SK-N-SH (cell line): ENCODE results near the gene ESYT3. TPM values are rescaled to one million over a fixed set of nuclear protein-coding genes. Genes with fewer than 3 reads are reported as not detected.
"Not testable (repeated sequence)": the region's sequence is repeated elsewhere in the genome, so short reads cannot be mapped to it uniquely, and the experiment has no call there.

Source experiments
- CTCF ChIA-PET: fragments of 300-600, 350-600 bp; formaldehyde crosslinking; extraction: SDS; loops from one replicate; lab custom pipeline; 2021; lab: Yijun Ruan, JAX
- POLR2A ChIA-PET: fragments of 350-600 bp; sonication (Branson Sonifier 250); formaldehyde crosslinking; extraction: SDS; loops from one replicate; lab custom pipeline; 2020; ENCODE audit warnings: antibody characterized with exemption, inconsistent platforms; lab: Yijun Ruan, JAX
- DNase-seq: peaks from one replicate; pipeline ENCODE4 v3.0.0; 2012
- H2AFZ ChIP-seq: fragments of 200-600 bp; sonication (generic); 2 replicates; pipeline ENCODE4 v1.8.1; 2016; ENCODE audit warnings: antibody characterized with exemption, mild to moderate bottlenecking, low read depth
- H3F3A ChIP-seq: fragments of 200-600 bp; sonication (generic); replicated peaks from 2 replicates; pipeline ENCODE3; 2016; ENCODE audit warnings: antibody characterized with exemption, mild to moderate bottlenecking; ENCODE audit not compliant: insufficient read depth
- H3K27ac ChIP-seq, 2 experiments: fragments of 200-500 bp in 1 of 2; fragments of 200-600 bp in 1 of 2; sonication (Bioruptor generic) in 1 of 2; sonication (generic), shearing (Covaris generic) in 1 of 2; 2 replicates each; pipeline versions ENCODE4 v1.5.1 to v1.6.1; 2014 to 2016; ENCODE audit warnings: low read depth in 2 of 2, inconsistent platforms in 1 of 2, low read length in 1 of 2, mild to moderate bottlenecking in 1 of 2, mixed read lengths in 1 of 2
- H3K27me3 ChIP-seq: fragments of 200-600 bp; sonication (generic), shearing (Covaris generic); 2 replicates; pipeline ENCODE4 v1.6.1; 2016; ENCODE audit warnings: mixed run types; ENCODE audit not compliant: insufficient read depth
- H3K36me3 ChIP-seq, 2 experiments: fragments of 200-500 bp in 1 of 2; fragments of 200-600 bp in 1 of 2; sonication (Bioruptor generic) in 1 of 2; sonication (generic) in 1 of 2; replicated peaks in 1 of 2; 2 replicates each; pipeline versions ENCODE3 to v1.5.1; 2014 to 2016; ENCODE audit warnings: low read length in 1 of 2, mild to moderate bottlenecking in 1 of 2; ENCODE audit not compliant: insufficient read depth in 2 of 2, control insufficient read depth in 1 of 2
- H3K4me1 ChIP-seq, 2 experiments: fragments of 200-500 bp in 1 of 2; fragments of 200-600 bp in 1 of 2; sonication (Bioruptor generic) in 1 of 2; sonication (generic), shearing (Covaris generic) in 1 of 2; 2 replicates each; pipeline versions ENCODE4 v1.5.1 to v1.6.1; 2014 to 2016; ENCODE audit warnings: low read depth in 1 of 2, low read length in 1 of 2, mixed run types in 1 of 2; ENCODE audit not compliant: insufficient read depth in 2 of 2, control insufficient read depth in 1 of 2
- H3K4me2 ChIP-seq: fragments of 200-600 bp; sonication (generic), shearing (Covaris generic); 2 replicates; pipeline ENCODE4 v1.6.1; 2017; ENCODE audit warnings: mixed run types
- H3K4me3 ChIP-seq, 2 experiments: fragments of 200-500 bp in 1 of 2; fragments of 200-600 bp in 1 of 2; sonication (Bioruptor generic) in 1 of 2; sonication (generic), shearing (Covaris generic) in 1 of 2; 2 replicates each; pipeline versions ENCODE4 v1.5.1 to v1.8.1; 2014 to 2016; ENCODE audit warnings: low read depth in 2 of 2, inconsistent platforms in 1 of 2, low read length in 1 of 2, mild to moderate bottlenecking in 1 of 2, mixed read lengths in 1 of 2, moderate library complexity in 1 of 2
- H3K79me2 ChIP-seq: fragments of 200-600 bp; sonication (generic); 2 replicates; pipeline ENCODE4 v1.8.1; 2017; ENCODE audit warnings: mild to moderate bottlenecking; ENCODE audit not compliant: insufficient read depth
- H3K9ac ChIP-seq: fragments of 200-600 bp; sonication (generic); 2 replicates; pipeline ENCODE4 v1.6.1; 2017; ENCODE audit warnings: mixed run types
- H3K9me2 ChIP-seq: fragments of 200-600 bp; sonication (generic); 2 replicates; pipeline ENCODE4 v1.6.1; 2017; ENCODE audit warnings: mixed run types
- H3K9me3 ChIP-seq: fragments of 200-600 bp; sonication (generic); 2 replicates; pipeline ENCODE4 v1.6.1; 2017; ENCODE audit warnings: mixed run types, mild to moderate bottlenecking, moderate library complexity
- H4K20me1 ChIP-seq: fragments of 200-600 bp; sonication (generic); 2 replicates; pipeline ENCODE4 v1.6.1; 2017; ENCODE audit warnings: mild to moderate bottlenecking, mixed run types; ENCODE audit not compliant: insufficient read depth
- CTCF ChIP-seq: fragments of 200-600 bp; sonication (generic); IDR thresholded peaks from 2 replicates; pipeline ENCODE4 v1.6.1; 2017; ENCODE audit warnings: antibody characterized with exemption, mild to moderate bottlenecking, moderate library complexity
- EZH2phosphoT487 ChIP-seq: fragments of 200-600 bp; sonication (generic); IDR thresholded peaks from 2 replicates; pipeline ENCODE4 v1.6.1; 2017; ENCODE audit warnings: low read depth, mixed run types, mild to moderate bottlenecking, antibody characterized with exemption, moderate library complexity, borderline replicate concordance
- IRF3 ChIP-seq: fragments of 150-350 bp; IDR thresholded peaks from 2 replicates; pipeline ENCODE4 v1.6.1; 2016; ENCODE audit warnings: mild to moderate bottlenecking, low read depth, low read length
- MAX ChIP-seq: IDR thresholded peaks from 2 replicates; pipeline ENCODE4 v1.4.0; 2012; ENCODE audit warnings: low read depth
- MEF2A ChIP-seq: IDR thresholded peaks from 2 replicates; pipeline ENCODE4 v1.4.0; 2012; ENCODE audit warnings: low read depth, borderline replicate concordance
- PBX3 ChIP-seq: IDR thresholded peaks from 2 replicates; pipeline ENCODE4; 2012
- RAD21 ChIP-seq: IDR thresholded peaks from 2 replicates; pipeline ENCODE4 v1.6.1; 2012; ENCODE audit warnings: mild to moderate bottlenecking, low read length
- RXRA ChIP-seq: IDR thresholded peaks from 2 replicates; pipeline ENCODE4 v1.4.0; 2012; ENCODE audit warnings: low read depth, mild to moderate bottlenecking, borderline replicate concordance
- SMC3 ChIP-seq: IDR thresholded peaks from 2 replicates; pipeline ENCODE4 v1.6.1; 2012; ENCODE audit warnings: low read depth, low read length, improper control_type of control experiment
- USF2 ChIP-seq: fragments of 150-350 bp; IDR thresholded peaks from 2 replicates; pipeline ENCODE4 v1.6.1; 2017; ENCODE audit warnings: antibody characterized with exemption, low read length, low read depth, borderline replicate concordance
- WGBS: methylation state at CpG from one replicate; pipeline ENCODE4 v1.1.6; 2017; ENCODE audit warnings: low lambda C conversion rate; 5-methylcytosine and 5-hydroxymethylcytosine counted together
- polyA plus RNA-seq, 3 experiments: library from polyadenylated mRNA; depleted of rRNA; stranded (reverse); fragments of >200 nt; gene quantifications; 2 replicates each; pipeline ENCODE4 v1.2.3, GENCODE V29; 2012

ESYT3 gene
- polyA plus RNA-seq, 1 of the 3 experiments (the other 2 are of a cell fraction) = 0.33 TPM

GRCh38 chr3:138477801-138478200 is 43.4 kb downstream of the ESYT3 start:
- no peak overlapping the region for H3K27ac ChIP-seq
- TF ChIP-seq RXRA (no peak), MAX (no peak), IRF3 (no peak), MEF2A (no peak)
- H3K9me2 ChIP-seq = no peaks in the 10 kb centered on the region
- no peak overlapping the region for H3K4me2 ChIP-seq
- no peak overlapping the region for H2AFZ ChIP-seq
- peaks cover 11% of the 10 kb centered on the region for H3F3A ChIP-seq
- H3K36me3 ChIP-seq = no peaks in the 10 kb centered on the region
- no peaks in the 10 kb centered on the region for H3K4me1 ChIP-seq
- POLR2A ChIA-PET = no interaction called here
- H3K4me3 ChIP-seq = no peak overlapping the region
- no peaks in the 10 kb centered on the region for H3K79me2 ChIP-seq
- H3K9ac ChIP-seq = no peak overlapping the region
- H3K27me3 ChIP-seq = no peaks in the 10 kb centered on the region
- DNase-seq = no peak
- WGBS = 86% methylated on average over 3 of the region's 3 CpGs
- no peaks in the 10 kb centered on the region for H4K20me1 ChIP-seq
- CTCF ChIA-PET = interaction anchor here (1.5 to 5.6 kb wide), 5 partner anchors 17 to 446 kb away, joined by 5 to 81 read pairs (median 8); no protein-coding TSS in a partner anchor
- no peaks in the 10 kb centered on the region for H3K9me3 ChIP-seq

- Histone ChIP-seq H3K4me1 (no peaks in the 10 kb centered on the region), H3K27ac (no peak overlapping the region), H3F3A (peaks cover 11% of the 10 kb centered on the region), H3K79me2 (no peaks in the 10 kb centered on the region), H3K9me3 (no peaks in the 10 kb centered on the region), H3K4me3 (no peak overlapping the region; a peak in 1 of 4 replicates), H2AFZ (peak overlapping the region; percentile 54; the same call in 1 of the 2 replicates), H3K9ac (no peak overlapping the region), H3K9me2 (no peaks in the 10 kb centered on the region), H3K4me2 (no peak overlapping the region), H3K36me3 (no peaks in the 10 kb centered on the region), H3K27me3 (no peaks in the 10 kb centered on the region), H4K20me1 (no peaks in the 10 kb centered on the region)
- CTCF ChIA-PET = interaction anchor here (0.6 to 5.6 kb wide), 42 partner anchors 8 to 813 kb away, joined by 3 to 81 read pairs (median 4); partner anchors contain the start of gene CEP70
- DNase-seq = peak; percentile 69
- WGBS = 35% methylated on average over 4 of the region's 4 CpGs
- TF ChIP-seq USF2 (no peak), PBX3 (peak; percentile 30; the same call in 1 of the 2 replicates), SMC3 (peak; percentile 43; the same call in 1 of the 2 replicates), RAD21 (peak; percentile 78), EZH2phosphoT487 (no peak), CTCF (peak; percentile 87)
- POLR2A ChIA-PET = no interaction called here
Measured at GRCh38 chr3:138479438-138479863, 45.0 kb downstream of the ESYT3 start.

GRCh38 chr3:138484672-138485071 is 50.3 kb downstream of the ESYT3 start:
- H3K4me3 ChIP-seq, DNase-seq, H3K36me3 ChIP-seq, H3K27me3 ChIP-seq, H3K27ac ChIP-seq, H3K4me1 ChIP-seq, H3K9me2 ChIP-seq, H4K20me1 ChIP-seq, H3K4me2 ChIP-seq, H3K79me2 ChIP-seq, H3F3A ChIP-seq, POLR2A ChIA-PET, CTCF ChIA-PET, H3K9ac ChIP-seq, H2AFZ ChIP-seq: not testable (repeated sequence)
- 97% methylated on average over 5 of the region's 17 CpGs for WGBS
- H3K9me3 ChIP-seq = 0 out of 2 replicates have a peak, but pooled peaks cover 13% of the 10 kb centered on the region

GRCh38 chr3:138486580-138486979 is 52.2 kb downstream of the ESYT3 start:
- H3K27me3 ChIP-seq, H3K27ac ChIP-seq, H3K36me3 ChIP-seq, H3K4me1 ChIP-seq, DNase-seq, H3K9me2 ChIP-seq, H3F3A ChIP-seq, H4K20me1 ChIP-seq, H3K79me2 ChIP-seq, POLR2A ChIA-PET, H3K4me2 ChIP-seq, H3K9ac ChIP-seq, CTCF ChIA-PET, H3K4me3 ChIP-seq, H2AFZ ChIP-seq: not testable (repeated sequence)
- WGBS = 51% methylated on average over 6 of the region's 6 CpGs
- 0 out of 2 replicates have a peak, but pooled peaks cover 14% of the 10 kb centered on the region for H3K9me3 ChIP-seq
